KMS-11 (cell line): Measurements from ENCODE around the gene SAMD7.

ENCODE experiments used
- H2AFZ ChIP-seq: fragments of 200-600 bp; sonication (generic); 2 replicates; pipeline ENCODE4 v1.6.1; 2016; ENCODE audit warnings: antibody characterized with exemption, mixed run types, low read depth
- H3K27ac ChIP-seq: fragments of 200-600 bp; sonication (generic); 2 replicates; pipeline ENCODE4 v1.6.1; 2016; ENCODE audit warnings: mild to moderate bottlenecking, mixed run types
- H3K27me3 ChIP-seq: fragments of 200-600 bp; sonication (generic); 2 replicates; pipeline ENCODE4 v1.6.1; 2017; ENCODE audit warnings: mild to moderate bottlenecking, low read depth, mixed run types, moderate library complexity; ENCODE audit not compliant: insufficient read depth
- H3K36me3 ChIP-seq: fragments of 200-600 bp; sonication (generic); 2 replicates; pipeline ENCODE4 v1.6.1; 2017; ENCODE audit warnings: mild to moderate bottlenecking, mixed run types; ENCODE audit not compliant: insufficient read depth
- H3K4me1 ChIP-seq: fragments of 200-600 bp; sonication (generic); 2 replicates; pipeline ENCODE4 v1.6.1; 2016; ENCODE audit warnings: mild to moderate bottlenecking, low read depth, mixed run types; ENCODE audit not compliant: poor library complexity, severe bottlenecking
- H3K4me2 ChIP-seq: fragments of 200-600 bp; sonication (generic); 2 replicates; pipeline ENCODE4 v1.7.0; 2016; ENCODE audit warnings: mild to moderate bottlenecking, mixed run types
- H3K4me3 ChIP-seq: fragments of 200-600 bp; sonication (generic); IDR thresholded peaks from 2 replicates; pipeline ENCODE4 v1.6.1; 2017; ENCODE audit warnings: low read depth, low read length, mixed read lengths; ENCODE audit not compliant: insufficient read depth
- H3K79me2 ChIP-seq: fragments of 200-600 bp; sonication (generic); 2 replicates; pipeline ENCODE4 v1.6.1; 2016; ENCODE audit warnings: low read depth, mixed run types; ENCODE audit not compliant: insufficient read depth
- H3K9ac ChIP-seq: fragments of 200-600 bp; sonication (generic); 2 replicates; pipeline ENCODE4 v1.6.1; 2016; ENCODE audit warnings: mild to moderate bottlenecking, mixed run types
- H4K20me1 ChIP-seq: fragments of 200-600 bp; sonication (generic); 2 replicates; pipeline ENCODE4 v1.6.1; 2016; ENCODE audit warnings: mild to moderate bottlenecking, mixed run types; ENCODE audit not compliant: insufficient read depth
- TF ChIP-seq, protein P1 (sequence below): fragments of 200-600 bp; sonication (generic); conservative IDR thresholded peaks from 2 replicates; pipeline ENCODE4 v1.6.1; 2017; ENCODE audit warnings: low read depth, mild to moderate bottlenecking, antibody characterized with exemption, low read length, moderate library complexity, mixed read lengths

SAMD7 gene

DNA sequence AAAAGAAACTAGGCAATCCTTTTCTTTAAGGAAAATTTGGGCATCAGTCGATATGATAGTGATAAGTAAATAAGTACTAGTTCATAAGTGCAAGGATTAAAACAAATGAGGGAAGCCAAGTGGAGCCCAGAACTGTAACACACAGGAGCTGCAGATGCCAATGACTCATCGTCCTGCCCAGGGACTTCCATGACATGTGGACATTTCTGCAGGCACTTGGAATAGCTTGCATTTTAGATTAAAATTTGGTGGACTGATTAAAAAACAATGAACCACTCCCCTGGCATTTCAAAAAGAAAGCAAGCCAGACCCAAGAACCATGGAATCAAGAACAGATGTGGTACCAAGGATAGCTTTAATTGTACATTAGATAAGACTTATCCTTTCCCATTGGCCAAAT is 2.9 kb downstream of the SAMD7 start:
- Histone ChIP-seq H2AFZ (no peak overlapping the region), H3K9ac (no peak overlapping the region), H3K4me1 (no peaks in the 10 kb centered on the region), H3K27ac (no peak overlapping the region), H3K36me3 (no peaks in the 10 kb centered on the region), H3K79me2 (no peaks in the 10 kb centered on the region), H3K4me2 (no peak overlapping the region), H4K20me1 (no peaks in the 10 kb centered on the region), H3K27me3 (no peaks in the 10 kb centered on the region), H3K4me3 (no peak overlapping the region)
- TF ChIP-seq, protein P1, sequence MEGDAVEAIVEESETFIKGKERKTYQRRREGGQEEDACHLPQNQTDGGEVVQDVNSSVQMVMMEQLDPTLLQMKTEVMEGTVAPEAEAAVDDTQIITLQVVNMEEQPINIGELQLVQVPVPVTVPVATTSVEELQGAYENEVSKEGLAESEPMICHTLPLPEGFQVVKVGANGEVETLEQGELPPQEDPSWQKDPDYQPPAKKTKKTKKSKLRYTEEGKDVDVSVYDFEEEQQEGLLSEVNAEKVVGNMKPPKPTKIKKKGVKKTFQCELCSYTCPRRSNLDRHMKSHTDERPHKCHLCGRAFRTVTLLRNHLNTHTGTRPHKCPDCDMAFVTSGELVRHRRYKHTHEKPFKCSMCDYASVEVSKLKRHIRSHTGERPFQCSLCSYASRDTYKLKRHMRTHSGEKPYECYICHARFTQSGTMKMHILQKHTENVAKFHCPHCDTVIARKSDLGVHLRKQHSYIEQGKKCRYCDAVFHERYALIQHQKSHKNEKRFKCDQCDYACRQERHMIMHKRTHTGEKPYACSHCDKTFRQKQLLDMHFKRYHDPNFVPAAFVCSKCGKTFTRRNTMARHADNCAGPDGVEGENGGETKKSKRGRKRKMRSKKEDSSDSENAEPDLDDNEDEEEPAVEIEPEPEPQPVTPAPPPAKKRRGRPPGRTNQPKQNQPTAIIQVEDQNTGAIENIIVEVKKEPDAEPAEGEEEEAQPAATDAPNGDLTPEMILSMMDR: no peak

DNA sequence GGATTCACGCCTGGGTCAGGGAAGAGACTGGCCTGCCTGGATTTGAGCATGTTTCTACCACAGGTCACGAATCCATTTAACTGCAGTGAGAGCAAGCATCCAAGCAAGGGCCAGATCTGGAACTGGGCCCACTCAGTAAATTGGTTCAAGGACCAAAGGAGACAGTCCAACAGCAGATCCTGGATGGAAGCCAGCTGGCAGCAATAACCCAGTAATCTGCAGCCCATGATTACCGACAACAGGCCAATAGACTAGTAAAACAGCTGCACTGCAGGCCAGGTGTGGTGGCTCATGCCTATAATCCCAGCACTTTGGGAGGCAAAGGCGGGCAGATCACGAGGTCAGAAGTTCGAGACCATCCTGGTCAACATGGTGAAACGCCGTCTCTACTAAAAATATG is 11.8 kb downstream of the SAMD7 start:
- no peak overlapping the region for H3K4me3 ChIP-seq
- no peak overlapping the region for H2AFZ ChIP-seq
- H3K9ac ChIP-seq: no peak overlapping the region

DNA sequence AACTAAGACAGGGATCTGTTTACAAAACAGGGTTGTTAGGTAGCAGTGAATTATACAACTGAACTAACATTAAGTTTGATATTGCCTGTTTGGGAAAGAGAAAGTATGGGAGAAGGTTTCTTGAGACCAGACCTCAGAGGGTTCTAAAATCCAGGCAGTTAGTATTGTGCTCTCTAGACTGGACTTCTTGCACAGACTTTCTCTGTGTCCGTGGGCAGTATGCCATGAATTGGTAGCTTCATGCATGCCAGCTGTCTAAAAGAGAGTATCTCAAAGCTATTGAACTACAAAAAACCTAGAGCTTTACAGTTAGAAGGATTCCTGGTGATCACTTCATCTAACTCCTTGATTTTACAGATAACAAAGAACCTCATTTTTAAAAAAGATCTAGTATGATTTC is 12.5 kb downstream of the SAMD7 start:
- H3K27me3 ChIP-seq: no peaks in the 10 kb centered on the region
- TF ChIP-seq, protein P1: no peak
- H3K4me3 ChIP-seq: no peak overlapping the region
- H2AFZ ChIP-seq: no peak overlapping the region
- no peak overlapping the region for H3K4me2 ChIP-seq
- no peaks in the 10 kb centered on the region for H4K20me1 ChIP-seq
- H3K9ac ChIP-seq: no peak overlapping the region
- H3K27ac ChIP-seq: no peak overlapping the region
- no peaks in the 10 kb centered on the region for H3K36me3 ChIP-seq
- H3K4me1 ChIP-seq: no peaks in the 10 kb centered on the region
- H3K79me2 ChIP-seq: no peaks in the 10 kb centered on the region

More for the DNA sequence above, 11.8 kb downstream of the SAMD7 start:
- Histone ChIP-seq H3K36me3 (no peaks in the 10 kb centered on the region), H4K20me1 (no peaks in the 10 kb centered on the region), H3K4me2 (no peak overlapping the region), H3K27me3 (no peaks in the 10 kb centered on the region), H3K79me2 (no peaks in the 10 kb centered on the region), H3K4me1 (no peaks in the 10 kb centered on the region), H3K27ac (no peak overlapping the region)
- TF ChIP-seq, protein P1: no peak

DNA sequence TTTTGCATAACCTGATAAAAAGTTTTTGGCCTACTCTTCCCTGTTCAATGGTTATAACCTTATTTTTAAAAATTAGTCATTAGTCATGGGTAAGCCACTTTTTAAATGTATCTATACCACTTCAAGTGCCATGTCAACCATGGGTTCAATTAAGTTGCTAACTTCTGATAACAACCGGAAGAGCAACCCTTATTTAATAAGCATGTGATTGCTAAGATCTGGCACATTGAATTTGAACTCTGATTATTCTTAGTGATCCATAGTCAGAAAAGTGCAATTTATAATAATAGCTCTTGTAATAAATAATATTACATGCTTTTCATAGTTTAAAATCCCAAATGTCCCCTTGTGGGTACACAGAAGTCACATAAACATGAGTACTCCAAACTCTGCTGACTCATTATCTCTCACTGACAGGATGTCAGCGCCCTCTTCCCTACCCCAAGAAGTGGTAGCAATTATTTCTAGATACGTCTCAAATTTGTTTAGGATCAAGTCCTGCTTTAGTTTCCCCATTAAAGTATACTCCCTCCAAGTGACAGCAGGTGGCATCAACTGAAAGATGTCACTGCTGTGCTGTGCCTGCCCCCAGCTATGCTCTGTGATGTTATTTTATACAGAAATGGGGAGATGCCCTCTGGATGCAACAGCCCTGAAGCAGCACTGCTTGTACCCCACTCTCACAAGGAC is 18.6 kb downstream of the SAMD7 start:
- H3K4me1 ChIP-seq: peaks cover 5% of the 10 kb centered on the region
- H4K20me1 ChIP-seq: no peaks in the 10 kb centered on the region
- no peak overlapping the region for H3K27ac ChIP-seq

More for the DNA sequence above, 18.6 kb downstream of the SAMD7 start:
- no peaks in the 10 kb centered on the region for H3K79me2 ChIP-seq
- TF ChIP-seq, protein P1: no peak
- H3K4me2 ChIP-seq: no peak overlapping the region
- no peak overlapping the region for H3K9ac ChIP-seq
- no peaks in the 10 kb centered on the region for H3K27me3 ChIP-seq
- no peak overlapping the region for H3K4me3 ChIP-seq
- H2AFZ ChIP-seq: no peak overlapping the region
- H3K36me3 ChIP-seq: no peaks in the 10 kb centered on the region
